RWPE2 (cell line): ENCODE measurements around the gene TMEM135.

Source experiments
- ATAC-seq: fragments of 200-7000 bp; cut with Tn5 transposase; 3 replicates; pipeline ENCODE4 v1.9.1; 2021; ENCODE audit warnings: low read depth
- DNase-seq: peaks from one replicate; pipeline ENCODE4 v3.0.0-alpha.2; 2020; ENCODE audit warnings: low spot score
- H3K27ac ChIP-seq: fragments of 450-650 bp; 2 replicates; pipeline ENCODE4 v1.5.1; 2017; ENCODE audit warnings: mild to moderate bottlenecking; ENCODE audit not compliant: poor library complexity, severe bottlenecking
- H3K27me3 ChIP-seq: fragments of 250-450 bp; sonication (Bioruptor Pico); 2 replicates; pipeline ENCODE4 v1.5.1; 2021; ENCODE audit warnings: mild to moderate bottlenecking, moderate library complexity; ENCODE audit not compliant: insufficient read depth, poor library complexity, severe bottlenecking
- H3K36me3 ChIP-seq: fragments of 250-450 bp; sonication (Bioruptor Pico); 2 replicates; pipeline ENCODE4 v1.5.1; 2020; ENCODE audit warnings: low read depth, mild to moderate bottlenecking, moderate library complexity
- H3K4me1 ChIP-seq: fragments of 250-450 bp; sonication (Bioruptor Pico); 2 replicates; pipeline ENCODE4 v1.5.1; 2021; ENCODE audit warnings: mild to moderate bottlenecking, moderate library complexity; ENCODE audit not compliant: insufficient read depth, poor library complexity, severe bottlenecking
- H3K4me3 ChIP-seq: fragments of 250-450 bp; sonication (Bioruptor Pico); 2 replicates; pipeline ENCODE4 v1.5.1; 2021; ENCODE audit warnings: mild to moderate bottlenecking, moderate library complexity; ENCODE audit not compliant: severe bottlenecking
- H3K9me3 ChIP-seq: fragments of 250-450 bp; sonication (Bioruptor Pico); 2 replicates; pipeline ENCODE4 v1.5.1; 2021; ENCODE audit warnings: mild to moderate bottlenecking, moderate library complexity; ENCODE audit not compliant: severe bottlenecking
- TF ChIP-seq, protein P1 (sequence below): fragments of 450-650 bp; IDR thresholded peaks from one replicate; pipeline ENCODE4 v1.5.1; 2017; ENCODE audit warnings: mild to moderate bottlenecking, moderate library complexity; ENCODE audit not compliant: poor library complexity, severe bottlenecking

TMEM135 gene

DNA sequence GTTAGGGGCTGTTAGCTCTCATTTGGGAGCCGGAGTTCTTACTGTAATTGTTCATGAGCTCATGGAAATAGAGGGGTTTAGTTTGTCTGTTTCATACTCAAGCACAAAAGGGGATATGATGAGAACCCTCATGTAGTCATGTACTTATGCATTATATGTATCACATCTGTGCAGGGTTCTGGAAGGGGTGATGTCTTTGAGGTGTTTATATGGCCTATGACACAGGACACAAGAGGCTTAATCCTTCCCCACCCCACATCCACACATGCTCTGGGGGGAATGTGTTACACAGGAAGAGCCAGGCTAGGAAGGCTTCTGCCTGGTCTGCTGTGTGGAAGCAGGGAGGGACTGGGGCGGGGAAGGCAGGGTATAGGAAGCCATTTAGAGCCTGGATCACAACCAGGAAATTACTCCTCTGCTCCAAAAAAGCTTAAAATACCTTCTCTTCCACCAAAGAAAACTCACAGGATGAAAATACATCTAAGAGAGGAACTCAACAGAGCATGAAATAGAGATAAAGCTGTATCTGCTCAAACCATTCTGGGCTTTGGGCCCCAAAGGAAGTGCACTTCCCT lies 316.1 kb downstream of the TMEM135 start:
- ATAC-seq (no peak), DNase-seq (no peak)
- Histone ChIP-seq H3K36me3 (no peaks in the 10 kb centered on the region), H3K27ac (no peak overlapping the region), H3K27me3 (no peaks in the 10 kb centered on the region), H3K4me3 (no peak overlapping the region), H3K9me3 (no peaks in the 10 kb centered on the region), H3K4me1 (no peaks in the 10 kb centered on the region)
- TF ChIP-seq, protein P1, sequence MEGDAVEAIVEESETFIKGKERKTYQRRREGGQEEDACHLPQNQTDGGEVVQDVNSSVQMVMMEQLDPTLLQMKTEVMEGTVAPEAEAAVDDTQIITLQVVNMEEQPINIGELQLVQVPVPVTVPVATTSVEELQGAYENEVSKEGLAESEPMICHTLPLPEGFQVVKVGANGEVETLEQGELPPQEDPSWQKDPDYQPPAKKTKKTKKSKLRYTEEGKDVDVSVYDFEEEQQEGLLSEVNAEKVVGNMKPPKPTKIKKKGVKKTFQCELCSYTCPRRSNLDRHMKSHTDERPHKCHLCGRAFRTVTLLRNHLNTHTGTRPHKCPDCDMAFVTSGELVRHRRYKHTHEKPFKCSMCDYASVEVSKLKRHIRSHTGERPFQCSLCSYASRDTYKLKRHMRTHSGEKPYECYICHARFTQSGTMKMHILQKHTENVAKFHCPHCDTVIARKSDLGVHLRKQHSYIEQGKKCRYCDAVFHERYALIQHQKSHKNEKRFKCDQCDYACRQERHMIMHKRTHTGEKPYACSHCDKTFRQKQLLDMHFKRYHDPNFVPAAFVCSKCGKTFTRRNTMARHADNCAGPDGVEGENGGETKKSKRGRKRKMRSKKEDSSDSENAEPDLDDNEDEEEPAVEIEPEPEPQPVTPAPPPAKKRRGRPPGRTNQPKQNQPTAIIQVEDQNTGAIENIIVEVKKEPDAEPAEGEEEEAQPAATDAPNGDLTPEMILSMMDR = no peak

DNA sequence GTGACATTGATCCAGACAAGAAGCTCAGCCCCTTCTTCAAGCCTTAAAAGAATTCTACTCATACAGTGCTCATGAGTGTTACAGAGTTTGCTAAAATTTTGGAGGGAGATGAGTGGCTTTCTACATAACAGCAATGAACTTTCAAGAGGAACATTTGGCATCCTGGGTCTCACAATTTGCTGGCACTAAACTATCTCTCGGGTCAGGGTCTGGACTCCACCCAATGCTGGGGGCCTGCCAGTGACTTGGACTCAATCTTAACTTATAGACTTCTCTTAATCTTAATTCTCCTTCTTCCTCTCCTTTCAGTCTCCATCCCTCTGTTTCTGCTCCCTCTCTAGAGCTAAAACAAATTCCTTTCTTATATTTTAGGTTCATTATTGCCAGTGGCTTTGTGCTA lies 317.9 kb downstream of the TMEM135 start:
- Histone ChIP-seq H3K9me3 (no peaks in the 10 kb centered on the region), H3K36me3 (no peaks in the 10 kb centered on the region), H3K27ac (no peak overlapping the region), H3K4me3 (no peak overlapping the region), H3K4me1 (no peaks in the 10 kb centered on the region), H3K27me3 (no peaks in the 10 kb centered on the region)
- DNase-seq = no peak
- TF ChIP-seq, protein P1 = no peak
- no peak for ATAC-seq

DNA sequence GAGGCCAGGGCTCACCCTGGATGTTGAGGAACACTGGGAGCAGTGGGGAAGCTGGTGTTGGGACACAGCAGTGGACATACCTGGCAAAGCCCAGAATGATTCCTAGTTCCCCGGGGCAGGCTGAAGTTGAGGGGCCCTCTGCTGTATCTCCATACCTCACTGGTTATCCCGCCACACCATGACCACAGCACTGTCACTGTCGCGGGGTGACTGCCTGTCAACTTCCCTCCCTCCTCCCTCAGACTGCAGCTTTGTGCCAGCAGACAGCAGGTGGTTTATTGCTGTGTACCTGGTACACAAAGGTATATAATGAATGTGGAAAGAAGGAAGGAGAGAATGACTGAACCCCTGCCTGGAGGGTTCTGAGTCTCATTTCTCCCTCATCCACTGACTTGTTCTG lies 318.7 kb downstream of the TMEM135 start:
- Histone ChIP-seq H3K27me3 (no peaks in the 10 kb centered on the region), H3K9me3 (no peaks in the 10 kb centered on the region), H3K27ac (no peak overlapping the region), H3K4me3 (no peak overlapping the region), H3K4me1 (no peaks in the 10 kb centered on the region), H3K36me3 (no peaks in the 10 kb centered on the region)
- TF ChIP-seq, protein P1 = no peak
- no peak for DNase-seq
- ATAC-seq = no peak

DNA sequence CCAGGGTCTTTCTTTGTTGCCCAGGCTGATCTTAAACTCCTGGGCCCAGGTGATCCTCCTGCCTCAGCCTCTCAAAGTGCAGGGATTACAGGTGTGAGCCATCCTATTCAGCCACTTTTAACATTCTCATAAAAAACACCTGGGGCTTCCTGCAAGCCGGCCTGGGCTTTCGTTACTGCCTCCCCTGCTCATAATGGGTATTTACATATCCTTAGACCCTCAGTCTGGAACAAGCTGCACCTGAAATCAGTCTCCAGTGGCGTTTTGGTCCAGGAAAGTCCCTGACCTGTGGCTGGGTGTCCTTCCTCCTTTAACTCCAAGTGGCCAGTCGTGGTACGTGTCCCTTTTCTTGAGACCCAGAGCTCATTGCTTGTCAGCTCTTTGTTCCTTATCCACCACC lies 320.7 kb downstream of the TMEM135 start:
- H3K4me1 ChIP-seq = no peaks in the 10 kb centered on the region
- ATAC-seq (no peak), DNase-seq (no peak)
- no peaks in the 10 kb centered on the region for H3K27me3 ChIP-seq
- H3K36me3 ChIP-seq = no peaks in the 10 kb centered on the region
- H3K4me3 ChIP-seq = no peak overlapping the region
- H3K27ac ChIP-seq = no peak overlapping the region
- H3K9me3 ChIP-seq = no peaks in the 10 kb centered on the region
- TF ChIP-seq, protein P1 = no peak

DNA sequence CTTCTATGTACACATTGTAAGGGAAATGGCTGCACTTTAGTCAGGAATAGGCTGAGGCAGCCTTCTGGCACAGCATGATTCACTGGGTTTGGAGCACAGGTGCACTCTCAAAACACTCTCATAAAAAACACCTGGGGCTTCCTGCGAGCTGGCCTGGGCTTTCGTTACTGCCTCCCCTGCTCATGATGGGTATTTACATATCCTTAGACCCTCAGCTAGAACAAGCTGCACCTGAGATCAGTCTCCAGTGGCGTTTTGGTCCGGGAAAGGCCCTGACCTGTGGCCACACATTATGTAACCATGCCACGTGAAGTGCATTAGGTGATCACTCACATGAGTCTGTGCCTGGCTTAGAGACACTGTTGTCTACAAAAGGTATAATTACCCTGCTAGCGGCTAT lies 321.7 kb downstream of the TMEM135 start:
- TF ChIP-seq, protein P1 = no peak
- DNase-seq = no peak
- no peak for ATAC-seq
- Histone ChIP-seq H3K4me1 (no peaks in the 10 kb centered on the region), H3K36me3 (no peaks in the 10 kb centered on the region), H3K9me3 (no peaks in the 10 kb centered on the region), H3K27ac (no peak overlapping the region), H3K4me3 (no peak overlapping the region), H3K27me3 (no peaks in the 10 kb centered on the region)
